Measurements from ENCODE around the gene PARD3B.

PARD3B gene

GRCh38 chr2:205619600-205619999 is 1074.3 kb downstream of the PARD3B start:
- no peak for DNase-seq (ENCODE audit: low read depth)
- TF ChIP-seq POLR2A (IDR thresholded peaks at IDR 0.05; ENCODE audit: extremely low read depth, insufficient read length): no peak
- no peak for TF ChIP-seq CTCF (IDR thresholded peaks at IDR 0.05; ENCODE audit: low read depth, low read length)
- no peak for TF ChIP-seq MAX (IDR thresholded peaks at IDR 0.05; ENCODE audit: low read depth, low read length)
- no peak for TF ChIP-seq MYC (IDR thresholded peaks at IDR 0.05; ENCODE audit: low read depth, low read length)
- H3K4me3 ChIP-seq (ENCODE audit: low read depth, low read length): no peak overlapping the region

- no peak for DNase-seq (ENCODE audit: low read depth)
- TF ChIP-seq MYC (IDR thresholded peaks at IDR 0.05; ENCODE audit: low read depth, low read length) (no peak), CTCF (IDR thresholded peaks at IDR 0.05; ENCODE audit: low read depth, low read length) (no peak), MAX (IDR thresholded peaks at IDR 0.05; ENCODE audit: low read depth, low read length) (no peak), POLR2A (IDR thresholded peaks at IDR 0.05; ENCODE audit: extremely low read depth, insufficient read length) (no peak)
- no peak overlapping the region for H3K4me3 ChIP-seq (ENCODE audit: low read depth, low read length)
Measured at GRCh38 chr2:205627085-205627484, 1081.8 kb downstream of the PARD3B start.

GRCh38 chr2:205628422-205628821 is 1083.1 kb downstream of the PARD3B start:
- TF ChIP-seq POLR2A (IDR thresholded peaks at IDR 0.05; ENCODE audit: extremely low read depth, insufficient read length) (no peak), CTCF (IDR thresholded peaks at IDR 0.05; ENCODE audit: low read depth, low read length) (no peak)
- DNase-seq (ENCODE audit: low read depth): no peak
- H3K4me3 ChIP-seq (ENCODE audit: low read depth, low read length): no peak overlapping the region

GRCh38 chr2:205629091-205629776 is 1084.0 kb downstream of the PARD3B start:
- no peak for DNase-seq (ENCODE audit: low read depth)
- H3K4me3 ChIP-seq (ENCODE audit: low read depth, low read length): no peak overlapping the region
- TF ChIP-seq CTCF (IDR thresholded peaks at IDR 0.05; ENCODE audit: low read depth, low read length) (no peak), POLR2A (IDR thresholded peaks at IDR 0.05; ENCODE audit: extremely low read depth, insufficient read length) (no peak), MAX (IDR thresholded peaks at IDR 0.05; ENCODE audit: low read depth, low read length) (no peak), MYC (IDR thresholded peaks at IDR 0.05; ENCODE audit: low read depth, low read length) (no peak)

- no peak for TF ChIP-seq POLR2A (IDR thresholded peaks at IDR 0.05; ENCODE audit: extremely low read depth, insufficient read length)
- TF ChIP-seq MAX (IDR thresholded peaks at IDR 0.05; ENCODE audit: low read depth, low read length): no peak
- no peak for TF ChIP-seq MYC (IDR thresholded peaks at IDR 0.05; ENCODE audit: low read depth, low read length)
- no peak for TF ChIP-seq CTCF (IDR thresholded peaks at IDR 0.05; ENCODE audit: low read depth, low read length)
- H3K4me3 ChIP-seq (ENCODE audit: low read depth, low read length): no peak overlapping the region
- no peak for DNase-seq (ENCODE audit: low read depth)
Measured at GRCh38 chr2:205633994-205634393, 1088.7 kb downstream of the PARD3B start.
